Endothelial cell of umbilical vein (primary cell): ENCODE measurements around the gene C3. TPM values are rescaled to one million over a fixed set of nuclear protein-coding genes. Genes with fewer than 3 reads are reported as not detected.
"Not testable (repeated sequence)": the region's sequence is repeated elsewhere in the genome, so short reads cannot be mapped to it uniquely, and the experiment has no call there.

ENCODE experiments used
- BruUV-seq: library from RNA; stranded (reverse); fragments of 400-500 nt; replicated peaks from 2 replicates; lab custom pipeline; 2021; lab: Mats Ljungman, UMichigan
- CTCF ChIA-PET: fragments of 300-600, 350-600 bp; sonication (Branson Sonifier 250); formaldehyde crosslinking; loops from one replicate; lab custom pipeline; 2021; ENCODE audit warnings: antibody characterized with exemption, inconsistent platforms; lab: Charles Lee
- POLR2A ChIA-PET: fragments of 300-600, 350-600 bp; sonication (Branson Sonifier 250); formaldehyde crosslinking; loops from one replicate; lab custom pipeline; 2021; ENCODE audit warnings: antibody characterized with exemption, inconsistent platforms; lab: Charles Lee
- DNase-seq: peaks from one replicate; pipeline ENCODE4 v3.0.0-alpha.2; 2011; ENCODE audit warnings: low read depth, low spot score
- FAIRE-seq: peaks from 2 replicates; lab custom pipeline; 2011; peaks lifted over from hg19 to GRCh38; lab: Jason Lieb, UNC
- H2AFZ ChIP-seq: 2 replicates; pipeline ENCODE4 v1.6.0; 2012; ENCODE audit warnings: low read depth, low read length, control low read depth, inconsistent platforms
- H3K27ac ChIP-seq: 2 replicates; pipeline ENCODE4 v1.5.1; 2011; ENCODE audit warnings: low read depth, mild to moderate bottlenecking, control low read depth, low read length, moderate library complexity; ENCODE audit not compliant: insufficient read depth
- H3K27me3 ChIP-seq, 2 experiments: 2 replicates each; pipeline versions ENCODE4 v1.6.0 to v1.6.1; 2011; ENCODE audit warnings: low read length in 2 of 2, mixed read lengths in 1 of 2; ENCODE audit not compliant: control insufficient read depth in 2 of 2, insufficient read depth in 2 of 2
- H3K36me3 ChIP-seq, 2 experiments: 2 replicates in 1 of 2; 3 replicates in 1 of 2; pipeline ENCODE4 v1.5.1; 2011; ENCODE audit warnings: low read length in 2 of 2, mild to moderate bottlenecking in 1 of 2, moderate library complexity in 1 of 2; ENCODE audit not compliant: control insufficient read depth in 2 of 2, insufficient read depth in 2 of 2; ENCODE audit errors: extremely low read depth in 1 of 2
- H3K4me1 ChIP-seq: 3 replicates; pipeline ENCODE4 v1.5.1; 2011; ENCODE audit warnings: mild to moderate bottlenecking, low read length; ENCODE audit not compliant: control insufficient read depth, insufficient read depth; ENCODE audit errors: extremely low read depth
- H3K4me2 ChIP-seq: 2 replicates; pipeline ENCODE4 v1.6.1; 2011; ENCODE audit warnings: low read length, control low read depth, mixed read lengths; ENCODE audit not compliant: insufficient read depth
- H3K4me3 ChIP-seq, 3 experiments: fragments of 200-600 bp in 1 of 3; sonication (generic), shearing (Covaris generic) in 1 of 3; replicated peaks in 1 of 3; 2 replicates each; pipeline ENCODE4 v1.5.1; 2011 to 2016; ENCODE audit warnings: control low read depth in 3 of 3, low read length in 3 of 3, mild to moderate bottlenecking in 2 of 3, inconsistent platforms in 1 of 3, low read depth in 1 of 3, moderate library complexity in 1 of 3; ENCODE audit not compliant: insufficient read depth in 1 of 3
- H3K79me2 ChIP-seq: 2 replicates; pipeline ENCODE4 v1.6.0; 2012; ENCODE audit warnings: low read length, inconsistent platforms; ENCODE audit not compliant: control insufficient read depth, insufficient read depth
- H3K9ac ChIP-seq: replicated peaks from 2 replicates; pipeline ENCODE3; 2011; ENCODE audit warnings: low read length, control low read depth; ENCODE audit not compliant: insufficient read depth; ENCODE audit errors: extremely low read depth
- H3K9me1 ChIP-seq: replicated peaks from 3 replicates; pipeline ENCODE4 v1.6.0; 2011; ENCODE audit warnings: mild to moderate bottlenecking, low read length; ENCODE audit not compliant: control insufficient read depth, insufficient read depth; ENCODE audit errors: extremely low read depth
- H3K9me3 ChIP-seq: replicated peaks from 2 replicates; pipeline ENCODE4 v1.5.1; 2012; ENCODE audit warnings: low read length, inconsistent platforms; ENCODE audit not compliant: control insufficient read depth, insufficient read depth
- H4K20me1 ChIP-seq: replicated peaks from 2 replicates; pipeline ENCODE3; 2011; ENCODE audit warnings: mild to moderate bottlenecking, low read length; ENCODE audit not compliant: control insufficient read depth, insufficient read depth; ENCODE audit errors: extremely low read depth
- EZH2 ChIP-seq: IDR thresholded peaks from 2 replicates; pipeline ENCODE4 v1.6.1; 2012; ENCODE audit warnings: borderline replicate concordance, low read depth, mild to moderate bottlenecking, moderate library complexity, low read length, inconsistent platforms; ENCODE audit not compliant: severe bottlenecking
- FOS ChIP-seq: IDR thresholded peaks from 2 replicates; pipeline ENCODE4 v1.6.1; 2011; ENCODE audit warnings: mild to moderate bottlenecking, low read length, moderate library complexity, borderline replicate concordance; ENCODE audit not compliant: insufficient read depth
- GATA2 ChIP-seq: IDR thresholded peaks from 2 replicates; pipeline ENCODE4 v1.7.0; 2011; ENCODE audit warnings: low read depth, mild to moderate bottlenecking, moderate library complexity, mixed read lengths, low read length; ENCODE audit not compliant: insufficient read length, insufficient read depth
- JUN ChIP-seq: IDR thresholded peaks from 2 replicates; pipeline ENCODE4 v1.6.1; 2011; ENCODE audit warnings: borderline replicate concordance, low read depth; ENCODE audit not compliant: insufficient read length, insufficient read depth
- dilution Hi-C: fragments of 300-500 bp; cut with MboI; formaldehyde crosslinking; loops from one replicate; pipeline ENCODE4 v1.15.0; 2019; ENCODE audit warnings: low sequenced_read_pairs; ENCODE audit not compliant: extremely low pct_ligation_motif_present
- intact Hi-C: fragments of 100-400 bp; cut with micrococcal nuclease; formaldehyde crosslinking; loops from one replicate; pipeline ENCODE4 v1.10.0; 2022
- polyA plus RNA-seq, 4 experiments: library from polyadenylated mRNA; depleted of rRNA in 3 of 4; stranded (reverse) in 3 of 4; unstranded in 1 of 4; fragments of >200 nt; gene quantifications; 2 replicates each; pipeline versions ENCODE4 v1.2.1 to v1.2.3, GENCODE V29; 2011 to 2012; ENCODE audit warnings: missing spikeins in 1 of 4
- total RNA-seq: library from RNA; stranded (reverse); gene quantifications from 2 replicates; pipeline ENCODE4 v1.2.3, GENCODE V29; 2021

C3 gene
- total and polyA plus RNA-seq, 2 donors (not counting 3 experiments of a cell fraction or from before 2014, with no cell fraction given), result 0.23 TPM; not detected in 1

DNA sequence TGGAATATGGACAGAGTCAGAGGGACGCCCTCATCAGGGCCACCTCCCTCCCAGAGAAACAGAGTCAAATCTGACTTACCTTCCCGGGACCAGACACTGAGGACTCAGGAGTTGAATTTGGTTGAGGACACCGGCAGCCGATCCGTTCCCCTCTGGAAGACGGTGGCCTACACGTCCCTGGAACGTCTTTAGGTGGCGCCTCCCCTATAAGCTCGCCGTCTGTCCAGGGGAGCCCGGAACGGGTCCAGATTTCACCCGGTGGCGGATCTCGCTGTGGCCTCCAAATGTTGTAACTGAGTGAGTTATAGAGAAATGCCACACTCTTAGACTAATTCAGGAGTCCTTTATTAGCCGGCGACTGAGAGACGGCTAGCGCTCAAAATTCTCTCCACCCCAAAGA is 59.5 kb downstream of the C3 start:
- no peak overlapping the region for H2AFZ ChIP-seq
- FAIRE-seq (no peak), DNase-seq (no peak)
- POLR2A ChIA-PET, result no interaction called here
- no peaks in the 10 kb centered on the region for H3K79me2 ChIP-seq
- H3K36me3 ChIP-seq, result no peaks in the 10 kb centered on the region
- H3K9ac ChIP-seq, result no peak overlapping the region
- no peaks in the 10 kb centered on the region for H3K4me1 ChIP-seq
- no peaks in the 10 kb centered on the region for H3K9me3 ChIP-seq
- no peaks in the 10 kb centered on the region for H4K20me1 ChIP-seq
- no peak overlapping the region for H3K4me3 ChIP-seq
- no peak for TF ChIP-seq GATA2
- TF ChIP-seq FOS, result no peak
- no peak for TF ChIP-seq JUN
- no peak for TF ChIP-seq EZH2
- no TSS peak for BruUV-seq
- H3K27me3 ChIP-seq, result peaks cover 11 to 15% of the 10 kb centered on the region in 2 experiments
- intact Hi-C loops, result no loop called here
- dilution Hi-C loops, result no loop called here
- H3K27ac ChIP-seq, result no peak overlapping the region
- H3K4me2 ChIP-seq, result no peak overlapping the region
- CTCF ChIA-PET, result interaction anchor here (1.0 to 2.0 kb wide), 3 partner anchors 9 to 203 kb away, joined by 3 to 6 read pairs (median 4); no protein-coding TSS in a partner anchor
- H3K9me1 ChIP-seq, result no peaks in the 10 kb centered on the region

- BruUV-seq, H3K27ac ChIP-seq, FAIRE-seq, CTCF ChIA-PET, H3K36me3 ChIP-seq, H3K4me1 ChIP-seq, dilution Hi-C loops, POLR2A ChIA-PET, H3K9me3 ChIP-seq, H3K9ac ChIP-seq, H3K4me3 ChIP-seq, H3K4me2 ChIP-seq, DNase-seq, intact Hi-C loops, H2AFZ ChIP-seq, H3K9me1 ChIP-seq, H4K20me1 ChIP-seq, H3K79me2 ChIP-seq: not testable (repeated sequence)
- peaks cover 11 to 15% of the 10 kb centered on the region in 2 experiments for H3K27me3 ChIP-seq
These were observed 64.1 kb downstream of the C3 start for GRCh38 chr19:6656390-6656789.
